ENCODE data around the gene CDK19.

- TF ChIP-seq CTCF (IDR thresholded peaks at IDR 0.05) = no peak
- TF ChIP-seq POLR2A (IDR thresholded peaks at IDR 0.05) = no peak
Observed at GRCh38 chr6:110781522-110782214, 33.6 kb downstream of the CDK19 start.
